NCI-H128 (cell line): Measurements from ENCODE around the gene RPE65.
"Not testable (repeated sequence)": the region's sequence is repeated elsewhere in the genome, so short reads cannot be mapped to it uniquely, and the experiment has no call there.

Source experiments
- DNase-seq: peaks from one replicate; lab custom pipeline; 2025; ENCODE audit not compliant: unreplicated experiment; lab: John Stamatoyannopoulos, UW

The RPE65 gene

GRCh38 chr1:68454534-68454933 is 4.8 kb upstream of the RPE65 start:
- no peak for DNase-seq

- DNase-seq, result no peak
These were observed 3.4 kb upstream of the RPE65 start for GRCh38 chr1:68453060-68453670.

- DNase-seq, result no peak
These were observed 1.4 kb downstream of the RPE65 start for GRCh38 chr1:68448365-68448764.

- no peak for DNase-seq
These were observed 4.0 kb downstream of the RPE65 start for GRCh38 chr1:68445709-68446108.

- no peak for DNase-seq
These were observed 6.8 kb downstream of the RPE65 start for GRCh38 chr1:68442822-68443556.

- DNase-seq, result no peak
These were observed 7.7 kb downstream of the RPE65 start for GRCh38 chr1:68442006-68442405.

- DNase-seq, result no peak
These were observed 11.4 kb downstream of the RPE65 start for GRCh38 chr1:68438310-68438709.

GRCh38 chr1:68433395-68433794 is 16.4 kb downstream of the RPE65 start:
- no peak for DNase-seq

- DNase-seq, result no peak
These were observed 18.7 kb downstream of the RPE65 start for GRCh38 chr1:68431076-68431475.

GRCh38 chr1:68429233-68429808 is 20.4 kb downstream of the RPE65 start:
- DNase-seq, result no peak

GRCh38 chr1:68426594-68426993 is 23.2 kb downstream of the RPE65 start:
- no peak for DNase-seq

GRCh38 chr1:68421350-68421749 is 28.4 kb downstream of the RPE65 start:
- no peak for DNase-seq

GRCh38 chr1:68409426-68409825 is 40.3 kb downstream of the RPE65 start:
- DNase-seq, result no peak

- DNase-seq, result no peak
These were observed 48.2 kb downstream of the RPE65 start for GRCh38 chr1:68401506-68401905.

- not testable (repeated sequence) for DNase-seq
These were observed 54.2 kb downstream of the RPE65 start for GRCh38 chr1:68395575-68395974.

- not testable (repeated sequence) for DNase-seq
These were observed 57.3 kb downstream of the RPE65 start for GRCh38 chr1:68392474-68392873.

GRCh38 chr1:68385798-68386524 is 63.8 kb downstream of the RPE65 start:
- not testable (repeated sequence) for DNase-seq

GRCh38 chr1:68384872-68385411 is 64.8 kb downstream of the RPE65 start:
- DNase-seq, result no peak

GRCh38 chr1:68384321-68384813 is 65.4 kb downstream of the RPE65 start:
- DNase-seq, result no peak

GRCh38 chr1:68383092-68383491 is 66.7 kb downstream of the RPE65 start:
- no peak for DNase-seq

GRCh38 chr1:68379085-68379478 is 70.7 kb downstream of the RPE65 start:
- DNase-seq, result no peak
